DMS153 treated with DMSO at 0.1 percent for 48 hours (cell line): ENCODE data around the gene FAM120B.

Experiments used
- DNase-seq: peaks from one replicate; lab custom pipeline; 2025; ENCODE audit not compliant: unreplicated experiment; lab: John Stamatoyannopoulos, UW

Gene FAM120B

GRCh38 chr6:170454512-170455285 is 148.1 kb downstream of the FAM120B start:
- DNase-seq = no peak

GRCh38 chr6:170455335-170455979 is 148.9 kb downstream of the FAM120B start:
- no peak for DNase-seq

GRCh38 chr6:170456334-170456733 is 149.8 kb downstream of the FAM120B start:
- no peak for DNase-seq
